GM23338 (cell line): ENCODE results near the gene ADAM17. TPM values are rescaled to one million over a fixed set of nuclear protein-coding genes. Genes with fewer than 3 reads are reported as not detected.
"Not testable (repeated sequence)": the region's sequence is repeated elsewhere in the genome, so short reads cannot be mapped to it uniquely, and the experiment has no call there.

Source experiments
- ATAC-seq: fragments of 200-7000 bp; cut with Tn5 transposase; 3 replicates; pipeline ENCODE4 v1.9.1; 2020
- DNase-seq: peaks from one replicate; pipeline ENCODE4 v3.0.0-alpha.2; 2015; ENCODE audit warnings: low spot score
- H2AFZ ChIP-seq: fragments of 200-600 bp; sonication (generic); 2 replicates; pipeline ENCODE4 v1.8.0; 2016; ENCODE audit warnings: antibody characterized with exemption, mild to moderate bottlenecking, moderate library complexity
- H3F3A ChIP-seq: fragments of 200-600 bp; sonication (generic); replicated peaks from 2 replicates; pipeline ENCODE4 v1.8.0; 2017; ENCODE audit warnings: antibody characterized with exemption, mixed run types, low read depth
- H3K27ac ChIP-seq: fragments of 200-600 bp; sonication (generic); 2 replicates; pipeline ENCODE4 v1.6.1; 2016; ENCODE audit warnings: low read depth
- H3K27me3 ChIP-seq: fragments of 200-600 bp; sonication (generic); 2 replicates; pipeline ENCODE4 v1.8.0; 2016; ENCODE audit warnings: mild to moderate bottlenecking, mixed run types, moderate library complexity; ENCODE audit not compliant: insufficient read depth
- H3K36me3 ChIP-seq: fragments of 200-600 bp; sonication (generic); 2 replicates; pipeline ENCODE4 v1.8.0; 2016; ENCODE audit warnings: mild to moderate bottlenecking; ENCODE audit not compliant: insufficient read depth
- H3K4me1 ChIP-seq: fragments of 200-600 bp; sonication (generic); 2 replicates; pipeline ENCODE4 v1.8.0; 2016; ENCODE audit warnings: mild to moderate bottlenecking, moderate library complexity; ENCODE audit not compliant: insufficient read depth
- H3K4me2 ChIP-seq: fragments of 200-600 bp; sonication (generic); 2 replicates; pipeline ENCODE4 v1.7.1; 2017; ENCODE audit warnings: mixed run types
- H3K4me3 ChIP-seq: fragments of 200-600 bp; sonication (generic); 2 replicates; pipeline ENCODE4 v1.6.1; 2016; ENCODE audit warnings: mixed run types
- H3K79me2 ChIP-seq: fragments of 200-600 bp; sonication (generic); replicated peaks from 2 replicates; pipeline ENCODE4 v1.8.0; 2017; ENCODE audit warnings: mild to moderate bottlenecking; ENCODE audit not compliant: insufficient read depth
- H3K9me2 ChIP-seq: fragments of 200-600 bp; sonication (generic); 2 replicates; pipeline ENCODE4 v1.8.0; 2017; ENCODE audit not compliant: insufficient read depth
- H4K20me1 ChIP-seq: fragments of 200-600 bp; sonication (generic); replicated peaks from 2 replicates; pipeline ENCODE4 v1.8.0; 2017; ENCODE audit warnings: mild to moderate bottlenecking; ENCODE audit not compliant: insufficient read depth
- H3K27ac Mint-ChIP-seq: 2 replicates; pipeline ENCODE4 v1.8.0; 2020; ENCODE audit warnings: inconsistent platforms, mild to moderate bottlenecking, moderate library complexity, mixed read lengths
- H3K27me3 Mint-ChIP-seq: 3 replicates; pipeline ENCODE4 v1.8.0; 2022; ENCODE audit warnings: low read depth, mild to moderate bottlenecking, moderate library complexity, mixed read lengths, inconsistent platforms; ENCODE audit not compliant: insufficient read depth, poor library complexity
- H3K36me3 Mint-ChIP-seq: 3 replicates; pipeline ENCODE4 v1.8.0; 2021; ENCODE audit warnings: low read depth, mild to moderate bottlenecking, inconsistent platforms, moderate library complexity, mixed read lengths
- H3K4me1 Mint-ChIP-seq: 3 replicates; pipeline ENCODE4 v1.8.0; 2020; ENCODE audit warnings: mild to moderate bottlenecking, inconsistent platforms, mixed read lengths
- H3K4me3 Mint-ChIP-seq: 3 replicates; pipeline ENCODE4 v1.8.0; 2021; ENCODE audit warnings: moderate library complexity, mild to moderate bottlenecking, inconsistent platforms, mixed read lengths
- H3K9me3 Mint-ChIP-seq: 3 replicates; pipeline ENCODE4 v1.8.0; 2020; ENCODE audit warnings: moderate library complexity, mild to moderate bottlenecking, inconsistent platforms, mixed read lengths
- CREB1 ChIP-seq: fragments of 250-450 bp; sonication (Bioruptor Pico); IDR thresholded peaks from 2 replicates; pipeline ENCODE4 v1.5.0; 2020; ENCODE audit warnings: low read depth, mild to moderate bottlenecking, moderate library complexity
- EZH2 ChIP-seq: fragments of 200-600 bp; sonication (generic); IDR thresholded peaks from one replicate; pipeline ENCODE4 v1.8.0; 2017; ENCODE audit warnings: antibody characterized with exemption, mild to moderate bottlenecking, low read depth; ENCODE audit not compliant: unreplicated experiment
- JUNB ChIP-seq: IDR thresholded peaks from one replicate; pipeline ENCODE4 v1.6.1; 2016; ENCODE audit warnings: antibody characterized with exemption; ENCODE audit not compliant: unreplicated experiment
- POLR2AphosphoS5 ChIP-seq: IDR thresholded peaks from 2 replicates; pipeline ENCODE4 v1.6.1; 2016; ENCODE audit warnings: antibody characterized with exemption, low read depth
- REST ChIP-seq: IDR thresholded peaks from one replicate; pipeline ENCODE4 v1.6.1; 2018; ENCODE audit warnings: antibody characterized with exemption; ENCODE audit not compliant: unreplicated experiment
- STAT1 ChIP-seq: IDR thresholded peaks from one replicate; pipeline ENCODE4 v1.6.1; 2016; ENCODE audit warnings: antibody characterized with exemption; ENCODE audit not compliant: unreplicated experiment
- ZNF114 ChIP-seq: fragments of 250-450 bp; sonication (Bioruptor Pico); IDR thresholded peaks from 2 replicates; pipeline ENCODE4 v1.5.0; 2020; ENCODE audit warnings: mild to moderate bottlenecking, moderate library complexity
- ZNF331 ChIP-seq: fragments of 250-450 bp; sonication (Bioruptor Pico); IDR thresholded peaks from 2 replicates; pipeline ENCODE4 v1.5.0; 2020; ENCODE audit warnings: low read depth, mild to moderate bottlenecking, moderate library complexity
- ZNF462 ChIP-seq: fragments of 250-450 bp; sonication (Bioruptor Pico); IDR thresholded peaks from 2 replicates; pipeline ENCODE4 v1.5.0; 2020; ENCODE audit warnings: mild to moderate bottlenecking, moderate library complexity
- polyA plus RNA-seq: library from polyadenylated mRNA; unstranded; fragments of >200 nt; fragmentation: Nextera tagmentation; extraction: Ambion mirVana; gene quantifications from 2 replicates; pipeline ENCODE4 v1.2.1, GENCODE V29; 2016
- total RNA-seq: library from RNA; depleted of rRNA; stranded (reverse); fragments of >200 nt; shearing (Covaris generic); gene quantifications from 2 replicates; pipeline ENCODE4 v1.2.3, GENCODE V29; 2014
- TF ChIP-seq, protein P1 (sequence below): IDR thresholded peaks from 2 replicates; pipeline ENCODE4 v1.6.1; 2016; ENCODE audit warnings: antibody characterized with exemption

Gene ADAM17
- total and polyA plus RNA-seq, 2 experiments from 2014 or later, result 8.3 to 23.5 TPM

- not testable (repeated sequence) for DNase-seq, H3K4me1 Mint-ChIP-seq, H3K27me3 ChIP-seq, H3K4me2 ChIP-seq, H3K4me3 ChIP-seq, H2AFZ ChIP-seq, ATAC-seq, H3K9me2 ChIP-seq, H3K27me3 Mint-ChIP-seq, H3K4me3 Mint-ChIP-seq, H3K4me1 ChIP-seq, H3K36me3 ChIP-seq, H3K27ac Mint-ChIP-seq, H3F3A ChIP-seq
- Mint-ChIP-seq H3K36me3 (peaks cover 43% of the 10 kb centered on the region), H3K9me3 (peaks cover 15% of the 10 kb centered on the region)
- Histone ChIP-seq H3K79me2 (peaks cover 99% of the 10 kb centered on the region), H4K20me1 (peaks cover 68% of the 10 kb centered on the region), H3K27ac (peak overlapping the region; percentile 5; the same call in 1 of the 2 replicates)
Observed at GRCh38 chr2:9595256-9595655, 39.6 kb upstream of the ADAM17 start.

DNA sequence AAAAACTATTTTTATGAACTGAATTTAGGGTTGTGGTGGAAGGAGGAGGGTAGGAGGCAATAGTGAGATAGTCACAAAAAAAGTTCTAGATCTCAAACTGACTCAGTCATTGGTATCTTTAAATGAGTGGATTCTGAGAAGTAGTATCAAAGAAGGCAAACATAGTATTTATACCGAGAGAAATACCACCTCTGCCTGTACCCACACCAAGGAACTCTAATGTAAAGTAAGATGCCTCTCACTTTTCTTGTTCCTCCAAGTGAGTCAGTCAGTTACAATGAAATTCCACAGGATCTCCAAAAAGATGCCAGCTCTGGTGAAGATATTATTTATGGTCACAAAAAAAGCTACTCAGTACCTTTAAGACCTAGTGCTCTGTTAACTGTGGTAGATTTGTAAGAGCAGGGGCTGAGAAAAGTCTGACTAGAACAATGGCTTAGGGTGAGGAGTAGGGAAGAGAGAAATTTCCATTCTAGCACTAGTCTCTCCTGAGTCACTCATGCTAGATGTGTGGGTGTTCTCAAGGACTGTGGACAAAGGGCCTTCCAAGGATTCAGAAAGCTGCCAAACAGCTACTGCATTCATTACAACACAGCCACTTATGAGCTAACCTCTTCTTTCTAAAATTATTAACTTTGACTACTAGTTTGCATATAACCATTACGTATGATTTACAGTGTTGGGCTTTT, 38.9 kb upstream of the ADAM17 start:
- peaks cover under 1% of the 10 kb centered on the region; the same call in 1 of the 2 replicates for H3K36me3 ChIP-seq
- no peak overlapping the region for H3K4me2 ChIP-seq
- no peaks in the 10 kb centered on the region for H3K9me2 ChIP-seq
- peak; percentile 73 for ATAC-seq
- peaks cover 41% of the 10 kb centered on the region for H3K36me3 Mint-ChIP-seq
- H3F3A ChIP-seq, result no peaks in the 10 kb centered on the region
- TF ChIP-seq CREB1 (no peak), STAT1 (no peak), EZH2 (no peak), REST (no peak), ZNF331 (no peak), ZNF462 (no peak), JUNB (no peak), POLR2AphosphoS5 (no peak), ZNF114 (no peak)
- TF ChIP-seq, protein P1, sequence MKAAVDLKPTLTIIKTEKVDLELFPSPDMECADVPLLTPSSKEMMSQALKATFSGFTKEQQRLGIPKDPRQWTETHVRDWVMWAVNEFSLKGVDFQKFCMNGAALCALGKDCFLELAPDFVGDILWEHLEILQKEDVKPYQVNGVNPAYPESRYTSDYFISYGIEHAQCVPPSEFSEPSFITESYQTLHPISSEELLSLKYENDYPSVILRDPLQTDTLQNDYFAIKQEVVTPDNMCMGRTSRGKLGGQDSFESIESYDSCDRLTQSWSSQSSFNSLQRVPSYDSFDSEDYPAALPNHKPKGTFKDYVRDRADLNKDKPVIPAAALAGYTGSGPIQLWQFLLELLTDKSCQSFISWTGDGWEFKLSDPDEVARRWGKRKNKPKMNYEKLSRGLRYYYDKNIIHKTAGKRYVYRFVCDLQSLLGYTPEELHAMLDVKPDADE, result no peak
- peaks cover 99% of the 10 kb centered on the region for H3K79me2 ChIP-seq
- no peaks in the 10 kb centered on the region for H3K27me3 Mint-ChIP-seq
- H3K27ac ChIP-seq, result peak overlapping the region; percentile 5; the same call in 1 of the 2 replicates
- peaks cover 8% of the 10 kb centered on the region for H3K9me3 Mint-ChIP-seq
- H3K4me1 Mint-ChIP-seq, result peaks cover 3% of the 10 kb centered on the region; the same call in 2 of the 3 replicates
- no peaks in the 10 kb centered on the region for H3K4me1 ChIP-seq
- no peak for DNase-seq
- H4K20me1 ChIP-seq, result peaks cover 60% of the 10 kb centered on the region
- no peaks in the 10 kb centered on the region for H3K27me3 ChIP-seq
- no peak overlapping the region for H3K4me3 Mint-ChIP-seq
- peak overlapping the region; percentile 23 for H3K27ac Mint-ChIP-seq
- no peak overlapping the region for H2AFZ ChIP-seq
- no peak overlapping the region for H3K4me3 ChIP-seq
